IMR-90 (cell line): Measurements from ENCODE around the gene LIN9. TPM values are rescaled to one million over a fixed set of nuclear protein-coding genes. Genes with fewer than 3 reads are reported as not detected.
A peak's percentile ranks its signal among the peaks of the same experiment; 100 is the strongest.

ENCODE experiments used
- ATAC-seq: fragments of 200-7000 bp; cut with Tn5 transposase; 2 replicates; pipeline ENCODE4 v1.9.1; 2020; ENCODE audit warnings: low read depth, mild to moderate bottlenecking, moderate library complexity
- BruUV-seq: library from RNA; stranded (reverse); fragments of 400-500 nt; replicated peaks from 2 replicates; lab custom pipeline; 2021; lab: Mats Ljungman, UMichigan
- CTCF ChIA-PET: fragments of 300-600 bp; formaldehyde crosslinking; extraction: SDS; loops from one replicate; lab custom pipeline; 2021; ENCODE audit warnings: antibody characterized with exemption; lab: Yijun Ruan, JAX
- POLR2A ChIA-PET: fragments of 300-600 bp; sonication (Branson Sonifier 250); formaldehyde crosslinking; loops from one replicate; lab custom pipeline; 2022; ENCODE audit warnings: antibody characterized with exemption; ENCODE audit not compliant: unreplicated experiment; lab: Charles Lee
- DNase-seq: peaks from one replicate; pipeline ENCODE4 v3.0.0; 2013
- H2AFZ ChIP-seq: replicated peaks from 2 replicates; pipeline ENCODE3; 2013; ENCODE audit warnings: low read length, mild to moderate bottlenecking; ENCODE audit not compliant: poor library complexity
- H2AK5ac ChIP-seq: 2 replicates; pipeline ENCODE4 v1.6.1; 2013; ENCODE audit warnings: low read depth, low read length, inconsistent platforms
- H2AK9ac ChIP-seq: replicated peaks from 2 replicates; pipeline ENCODE3; 2013; ENCODE audit warnings: mild to moderate bottlenecking, low read depth, low read length, moderate library complexity; ENCODE audit not compliant: poor library complexity
- H2BK120ac ChIP-seq: 2 replicates; pipeline ENCODE4 v1.6.1; 2013; ENCODE audit warnings: low read depth, low read length, inconsistent platforms
- H2BK15ac ChIP-seq: 3 replicates; pipeline ENCODE4 v1.6.1; 2013; ENCODE audit warnings: low read depth, low read length, inconsistent platforms
- H2BK20ac ChIP-seq: 2 replicates; pipeline ENCODE4 v1.6.1; 2013; ENCODE audit warnings: low read depth, mild to moderate bottlenecking, inconsistent platforms, low read length, moderate library complexity
- H2BK5ac ChIP-seq: 2 replicates; pipeline ENCODE4 v1.6.1; 2013; ENCODE audit warnings: mild to moderate bottlenecking, low read depth, low read length, inconsistent platforms; ENCODE audit not compliant: poor library complexity, severe bottlenecking
- H3K14ac ChIP-seq: replicated peaks from 2 replicates; pipeline ENCODE4 v1.6.1; 2013; ENCODE audit warnings: low read depth, low read length, inconsistent platforms
- H3K18ac ChIP-seq: 2 replicates; pipeline ENCODE4 v1.6.1; 2013; ENCODE audit warnings: low read depth, low read length, control low read depth
- H3K23ac ChIP-seq: 2 replicates; pipeline ENCODE4 v1.6.1; 2013; ENCODE audit warnings: low read depth, low read length, inconsistent platforms
- H3K27ac ChIP-seq: 2 replicates; pipeline ENCODE4 v1.5.1; 2013; ENCODE audit warnings: mild to moderate bottlenecking, control low read depth, low read length; ENCODE audit not compliant: insufficient read depth
- H3K27me3 ChIP-seq: 2 replicates; pipeline ENCODE4 v1.6.1; 2013; ENCODE audit warnings: low read length; ENCODE audit not compliant: control insufficient read depth, insufficient read depth
- H3K36me3 ChIP-seq: 2 replicates; pipeline ENCODE4 v1.6.1; 2013; ENCODE audit warnings: low read length, mixed read lengths; ENCODE audit not compliant: control insufficient read depth, insufficient read depth
- H3K4ac ChIP-seq: 2 replicates; pipeline ENCODE4 v1.6.1; 2013; ENCODE audit warnings: low read depth, low read length, inconsistent platforms
- H3K4me1 ChIP-seq: 2 replicates; pipeline ENCODE4 v1.6.1; 2013; ENCODE audit warnings: low read length, mixed read lengths; ENCODE audit not compliant: control insufficient read depth, insufficient read depth
- H3K4me2 ChIP-seq: 2 replicates; pipeline ENCODE4 v1.6.1; 2013; ENCODE audit warnings: low read depth, mild to moderate bottlenecking, control low read depth, low read length, moderate library complexity
- H3K4me3 ChIP-seq: 2 replicates; pipeline ENCODE4 v1.5.1; 2013; ENCODE audit warnings: low read depth, mild to moderate bottlenecking, control low read depth, low read length, moderate library complexity; ENCODE audit not compliant: insufficient read depth
- H3K56ac ChIP-seq: 2 replicates; pipeline ENCODE4 v1.6.1; 2013; ENCODE audit warnings: low read length, inconsistent platforms; ENCODE audit not compliant: insufficient read depth; ENCODE audit errors: extremely low read depth
- H3K79me1 ChIP-seq, 2 experiments: 2 replicates each; pipeline ENCODE4 v1.6.1; 2013; ENCODE audit warnings: low read length in 2 of 2, inconsistent platforms in 1 of 2, low read depth in 1 of 2
- H3K9ac ChIP-seq: 2 replicates; pipeline ENCODE4 v1.6.1; 2013; ENCODE audit warnings: low read depth, low read length, control low read depth
- H3K9me1 ChIP-seq: 2 replicates; pipeline ENCODE4 v1.6.1; 2013; ENCODE audit warnings: low read length, inconsistent platforms; ENCODE audit not compliant: insufficient read depth
- H3K9me3 ChIP-seq: 2 replicates; pipeline ENCODE4 v1.6.1; 2013; ENCODE audit warnings: low read length; ENCODE audit not compliant: control insufficient read depth, insufficient read depth
- H4K20me1 ChIP-seq: 2 replicates; pipeline ENCODE4 v1.6.1; 2013; ENCODE audit warnings: low read length, inconsistent platforms; ENCODE audit not compliant: insufficient read depth
- H4K5ac ChIP-seq: 2 replicates; pipeline ENCODE4 v1.6.1; 2013; ENCODE audit warnings: mild to moderate bottlenecking, low read depth, low read length, control low read depth
- H4K8ac ChIP-seq, 2 experiments: 2 replicates each; pipeline ENCODE4 v1.6.1; 2013; ENCODE audit warnings: low read depth in 2 of 2, low read length in 2 of 2, control low read depth in 1 of 2, inconsistent platforms in 1 of 2
- H4K91ac ChIP-seq: 2 replicates; pipeline ENCODE4 v1.6.1; 2013; ENCODE audit warnings: low read depth, low read length, inconsistent platforms; ENCODE audit not compliant: insufficient read depth
- MAZ ChIP-seq: IDR thresholded peaks from 2 replicates; pipeline ENCODE4 v1.6.1; 2012; ENCODE audit warnings: low read depth, mild to moderate bottlenecking, low read length, improper control_type of control experiment, moderate library complexity, borderline replicate concordance
- NFE2L2 ChIP-seq: fragments of 150-350 bp; IDR thresholded peaks from 2 replicates; pipeline ENCODE4 v1.6.1; 2016; ENCODE audit warnings: low read depth, mild to moderate bottlenecking, low read length
- RCOR1 ChIP-seq: IDR thresholded peaks from 2 replicates; pipeline ENCODE4 v1.6.1; 2012; ENCODE audit warnings: mild to moderate bottlenecking, low read length, improper control_type of control experiment; ENCODE audit not compliant: insufficient replicate concordance
- WGBS, 2 experiments: methylation state at CpG; one replicate each; pipeline versions ENCODE4 v1.1.5 to v1.1.7; 2013; ENCODE audit warnings: missing lambda C conversion rate in 2 of 2; ENCODE audit not compliant: insufficient read length in 1 of 2; ENCODE audit errors: extremely low coverage in 2 of 2; 5-methylcytosine and 5-hydroxymethylcytosine counted together
- dilution Hi-C: fragments of 300-500 bp; cut with HindIII; formaldehyde crosslinking; loops from one replicate; pipeline ENCODE4 v1.14.3; 2018; ENCODE audit warnings: low sequenced_read_pairs; ENCODE audit not compliant: unreplicated experiment
- in situ Hi-C: fragments of 300-500 bp; cut with MboI; formaldehyde crosslinking; loops from 3 replicates; pipeline ENCODE4 v1.14.3; 2019; ENCODE audit warnings: low sequenced_read_pairs, inconsistent platforms, mixed read lengths
- intact Hi-C: fragments of 100-400 bp; cut with micrococcal nuclease; formaldehyde crosslinking; loops from 2 replicates; pipeline ENCODE4 v1.10.0; 2022
- polyA plus RNA-seq, 3 experiments: library from polyadenylated mRNA; depleted of rRNA; stranded (reverse); fragments of >200 nt; gene quantifications; 2 replicates each; pipeline ENCODE4 v1.2.3, GENCODE V29; 2012; ENCODE audit warnings: low replicate concordance in 1 of 3
- total RNA-seq: library from RNA; depleted of rRNA; stranded (reverse); fragments of >200 nt; gene quantifications from 2 replicates; pipeline ENCODE4 v1.2.3, GENCODE V29; 2012

The LIN9 gene
- total and polyA plus RNA-seq, 2 of the 4 experiments (the other 2 are of a cell fraction), result 2.3 to 3.9 TPM

- no peaks in the 10 kb centered on the region for H3K36me3 ChIP-seq
- H3K27ac ChIP-seq, result no peak overlapping the region
- no peak overlapping the region for H4K5ac ChIP-seq
- no TSS peak for BruUV-seq
- no peak overlapping the region for H3K4ac ChIP-seq
- H3K14ac ChIP-seq, result no peak overlapping the region
- H2BK5ac ChIP-seq, result no peak overlapping the region
- peak overlapping the region; percentile 18 for H2AFZ ChIP-seq
- 68% methylated on average over 4 of the region's 9 CpGs; no CpG with 5 or more reads in 1 of the 2 experiments for WGBS, 2 experiments
- dilution Hi-C loops (no loop called here), intact Hi-C loops (no loop called here), in situ Hi-C loops (no loop called here)
- H3K27me3 ChIP-seq, result no peaks in the 10 kb centered on the region
- no peaks in the 10 kb centered on the region for H4K20me1 ChIP-seq
- H3K23ac ChIP-seq, result no peak overlapping the region
- DNase-seq (no peak), ATAC-seq (no peak)
- no peaks in the 10 kb centered on the region for H3K9me1 ChIP-seq
- H3K4me1 ChIP-seq, result no peaks in the 10 kb centered on the region; the same call in 1 of the 2 replicates
- no peak overlapping the region for H3K56ac ChIP-seq
- H3K4me2 ChIP-seq, result no peak overlapping the region
- no peak overlapping the region for H2BK20ac ChIP-seq
- H2AK9ac ChIP-seq, result no peak overlapping the region
- CTCF ChIA-PET, result no interaction called here
- H2BK120ac ChIP-seq, result no peak overlapping the region
- H3K4me3 ChIP-seq, result no peak overlapping the region
- TF ChIP-seq MAZ, result no peak
- TF ChIP-seq NFE2L2, result no peak
- TF ChIP-seq RCOR1, result no peak
- POLR2A ChIA-PET, result no interaction called here
- H2BK15ac ChIP-seq, result no peak overlapping the region
- no peak overlapping the region for H2AK5ac ChIP-seq
- H3K18ac ChIP-seq, result no peak overlapping the region
- H3K79me1 ChIP-seq, result no peaks in the 10 kb centered on the region
- H3K9me3 ChIP-seq, result no peaks in the 10 kb centered on the region
- H4K91ac ChIP-seq, result no peak overlapping the region
- no peak overlapping the region for H4K8ac ChIP-seq
- H3K9ac ChIP-seq, result no peak overlapping the region
Observed at GRCh38 chr1:226350519-226350865, 41.5 kb upstream of the LIN9 start.
